ENCODE data around the gene ZBTB16.

- TF ChIP-seq, protein P1, sequence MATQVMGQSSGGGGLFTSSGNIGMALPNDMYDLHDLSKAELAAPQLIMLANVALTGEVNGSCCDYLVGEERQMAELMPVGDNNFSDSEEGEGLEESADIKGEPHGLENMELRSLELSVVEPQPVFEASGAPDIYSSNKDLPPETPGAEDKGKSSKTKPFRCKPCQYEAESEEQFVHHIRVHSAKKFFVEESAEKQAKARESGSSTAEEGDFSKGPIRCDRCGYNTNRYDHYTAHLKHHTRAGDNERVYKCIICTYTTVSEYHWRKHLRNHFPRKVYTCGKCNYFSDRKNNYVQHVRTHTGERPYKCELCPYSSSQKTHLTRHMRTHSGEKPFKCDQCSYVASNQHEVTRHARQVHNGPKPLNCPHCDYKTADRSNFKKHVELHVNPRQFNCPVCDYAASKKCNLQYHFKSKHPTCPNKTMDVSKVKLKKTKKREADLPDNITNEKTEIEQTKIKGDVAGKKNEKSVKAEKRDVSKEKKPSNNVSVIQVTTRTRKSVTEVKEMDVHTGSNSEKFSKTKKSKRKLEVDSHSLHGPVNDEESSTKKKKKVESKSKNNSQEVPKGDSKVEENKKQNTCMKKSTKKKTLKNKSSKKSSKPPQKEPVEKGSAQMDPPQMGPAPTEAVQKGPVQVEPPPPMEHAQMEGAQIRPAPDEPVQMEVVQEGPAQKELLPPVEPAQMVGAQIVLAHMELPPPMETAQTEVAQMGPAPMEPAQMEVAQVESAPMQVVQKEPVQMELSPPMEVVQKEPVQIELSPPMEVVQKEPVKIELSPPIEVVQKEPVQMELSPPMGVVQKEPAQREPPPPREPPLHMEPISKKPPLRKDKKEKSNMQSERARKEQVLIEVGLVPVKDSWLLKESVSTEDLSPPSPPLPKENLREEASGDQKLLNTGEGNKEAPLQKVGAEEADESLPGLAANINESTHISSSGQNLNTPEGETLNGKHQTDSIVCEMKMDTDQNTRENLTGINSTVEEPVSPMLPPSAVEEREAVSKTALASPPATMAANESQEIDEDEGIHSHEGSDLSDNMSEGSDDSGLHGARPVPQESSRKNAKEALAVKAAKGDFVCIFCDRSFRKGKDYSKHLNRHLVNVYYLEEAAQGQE (IDR thresholded peaks at IDR 0.05; ENCODE audit: borderline replicate concordance): no peak
- TF ChIP-seq POLR2AphosphoS5 (IDR thresholded peaks at IDR 0.05) (no peak), EZH2 (IDR thresholded peaks at IDR 0.05; ENCODE audit: borderline replicate concordance, insufficient read depth, low read length, poor library complexity, severe bottlenecking) (no peak), EP300 (conservative IDR thresholded peaks at IDR 0.05; ENCODE audit: poor library complexity, severe bottlenecking) (no peak), RAD21 (conservative IDR thresholded peaks at IDR 0.05) (no peak)
- TF ChIP-seq, protein P2, sequence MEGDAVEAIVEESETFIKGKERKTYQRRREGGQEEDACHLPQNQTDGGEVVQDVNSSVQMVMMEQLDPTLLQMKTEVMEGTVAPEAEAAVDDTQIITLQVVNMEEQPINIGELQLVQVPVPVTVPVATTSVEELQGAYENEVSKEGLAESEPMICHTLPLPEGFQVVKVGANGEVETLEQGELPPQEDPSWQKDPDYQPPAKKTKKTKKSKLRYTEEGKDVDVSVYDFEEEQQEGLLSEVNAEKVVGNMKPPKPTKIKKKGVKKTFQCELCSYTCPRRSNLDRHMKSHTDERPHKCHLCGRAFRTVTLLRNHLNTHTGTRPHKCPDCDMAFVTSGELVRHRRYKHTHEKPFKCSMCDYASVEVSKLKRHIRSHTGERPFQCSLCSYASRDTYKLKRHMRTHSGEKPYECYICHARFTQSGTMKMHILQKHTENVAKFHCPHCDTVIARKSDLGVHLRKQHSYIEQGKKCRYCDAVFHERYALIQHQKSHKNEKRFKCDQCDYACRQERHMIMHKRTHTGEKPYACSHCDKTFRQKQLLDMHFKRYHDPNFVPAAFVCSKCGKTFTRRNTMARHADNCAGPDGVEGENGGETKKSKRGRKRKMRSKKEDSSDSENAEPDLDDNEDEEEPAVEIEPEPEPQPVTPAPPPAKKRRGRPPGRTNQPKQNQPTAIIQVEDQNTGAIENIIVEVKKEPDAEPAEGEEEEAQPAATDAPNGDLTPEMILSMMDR (IDR thresholded peaks at IDR 0.05; ENCODE audit: poor library complexity, severe bottlenecking): no peak
Observed at GRCh38 chr11:114165326-114166230, 106.1 kb downstream of the ZBTB16 start.
